Activated CD4-positive, alpha-beta T cell treated with anti-CD3 and anti-CD28 coated beads, Interleukin-2, amount 50 U/mL, for 16 hours (primary cell): Measurements from ENCODE around the gene ANKMY2.

ENCODE experiments used
- DNase-seq: peaks from one replicate; pipeline ENCODE4 v3.0.0-alpha.2; 2020

Gene ANKMY2

DNA sequence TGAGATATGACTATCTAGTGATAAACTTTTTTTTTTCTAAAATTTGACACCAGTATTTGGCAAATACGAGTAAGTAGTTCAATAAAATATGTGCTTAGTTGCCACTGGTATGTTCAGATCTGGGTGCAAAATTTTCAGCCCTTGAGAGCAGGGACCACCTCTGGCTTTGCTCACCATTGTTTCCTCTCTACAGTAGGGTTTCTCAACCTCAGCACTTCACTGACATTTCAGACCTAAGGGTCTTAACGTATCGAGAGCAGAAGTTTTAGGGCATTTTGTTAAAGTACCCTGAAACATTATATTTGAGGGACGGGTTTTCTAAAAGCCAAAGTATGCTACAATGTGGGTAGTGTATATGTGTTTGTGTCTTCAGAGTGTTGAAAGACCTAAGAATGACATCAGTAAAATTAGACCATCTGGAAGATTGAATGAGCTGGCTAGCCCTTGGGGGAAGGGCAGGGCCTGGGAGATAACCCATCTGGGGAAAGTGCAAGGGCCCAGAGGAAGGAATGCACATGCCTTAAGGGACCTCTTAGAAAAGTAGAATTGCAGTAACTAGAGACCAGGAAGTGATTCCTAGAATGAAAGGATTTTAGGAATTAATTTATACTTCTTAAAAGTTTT, 12.2 kb upstream of the ANKMY2 start:
- no peak for DNase-seq

DNA sequence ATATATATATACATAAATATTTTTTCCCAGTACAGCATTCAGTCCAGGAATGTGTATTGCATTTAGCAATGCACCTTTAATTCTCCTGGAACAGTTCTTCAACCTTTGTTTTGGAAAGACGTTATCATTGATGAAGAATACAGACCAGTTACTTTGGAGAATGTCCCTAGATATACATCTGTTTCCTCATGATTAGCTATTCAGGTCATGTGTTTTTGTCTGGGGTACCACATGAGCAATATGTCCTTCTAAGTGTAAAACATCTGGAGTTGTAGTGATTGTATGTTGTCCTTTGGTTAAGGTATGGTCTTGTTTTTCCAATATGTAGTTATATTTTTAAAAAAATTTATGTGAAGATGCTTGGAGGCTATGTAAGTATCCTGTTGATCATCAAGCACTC, 10.6 kb upstream of the ANKMY2 start:
- DNase-seq = no peak

DNA sequence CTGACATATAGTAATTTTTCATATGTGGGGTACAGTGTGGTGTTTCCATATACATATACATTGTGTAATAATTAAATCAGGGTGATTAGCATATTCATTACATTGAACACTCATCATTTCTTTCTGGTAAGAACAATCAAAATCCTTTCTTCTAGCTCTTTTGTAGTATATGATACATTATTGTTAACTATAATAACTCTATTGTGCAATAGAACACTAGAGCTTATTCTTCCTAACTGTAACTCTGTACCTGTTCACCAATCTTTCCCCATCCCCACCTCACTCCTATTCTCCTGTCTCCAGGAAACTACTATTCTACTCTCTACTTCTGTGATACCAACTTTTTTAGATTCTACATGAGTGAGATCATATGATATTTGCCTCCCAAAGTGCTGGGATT, 9.8 kb upstream of the ANKMY2 start:
- DNase-seq = no peak

DNA sequence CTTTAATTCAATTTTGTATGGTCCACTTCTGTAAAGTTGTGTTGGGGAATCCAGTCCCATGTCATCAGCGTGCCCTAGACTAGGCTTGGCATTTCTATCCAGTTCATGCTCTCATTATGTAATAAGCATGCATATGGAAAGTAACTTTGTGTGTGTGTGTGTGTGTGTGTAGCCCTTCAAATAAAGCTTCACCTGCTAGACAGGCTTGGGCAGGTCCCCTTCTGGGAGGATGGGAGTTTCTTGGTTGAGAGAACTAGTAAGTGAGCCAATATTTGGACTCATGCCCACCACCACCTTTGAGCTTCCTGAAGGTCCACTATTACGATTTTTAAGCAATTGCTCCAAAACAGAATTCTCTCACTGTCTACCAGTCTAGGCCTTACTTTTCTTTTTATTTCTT, 7.3 kb upstream of the ANKMY2 start:
- DNase-seq = no peak

DNA sequence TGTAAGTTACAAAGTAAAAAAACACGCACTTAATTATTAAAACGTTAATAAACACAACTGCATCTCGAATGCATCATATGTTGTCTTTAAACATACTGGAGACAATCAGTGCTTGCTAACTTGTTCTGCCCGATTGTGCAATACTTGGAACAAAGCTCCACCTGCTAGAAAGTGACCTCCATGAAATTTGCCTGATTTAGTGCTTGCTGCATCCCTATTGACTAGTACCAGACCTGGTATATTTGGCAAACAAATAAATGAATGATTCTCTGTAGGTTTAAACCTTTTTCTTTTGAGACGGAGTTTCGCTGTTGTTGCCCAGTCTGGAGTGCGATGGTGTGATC, 6.7 kb upstream of the ANKMY2 start:
- DNase-seq = no peak

DNA sequence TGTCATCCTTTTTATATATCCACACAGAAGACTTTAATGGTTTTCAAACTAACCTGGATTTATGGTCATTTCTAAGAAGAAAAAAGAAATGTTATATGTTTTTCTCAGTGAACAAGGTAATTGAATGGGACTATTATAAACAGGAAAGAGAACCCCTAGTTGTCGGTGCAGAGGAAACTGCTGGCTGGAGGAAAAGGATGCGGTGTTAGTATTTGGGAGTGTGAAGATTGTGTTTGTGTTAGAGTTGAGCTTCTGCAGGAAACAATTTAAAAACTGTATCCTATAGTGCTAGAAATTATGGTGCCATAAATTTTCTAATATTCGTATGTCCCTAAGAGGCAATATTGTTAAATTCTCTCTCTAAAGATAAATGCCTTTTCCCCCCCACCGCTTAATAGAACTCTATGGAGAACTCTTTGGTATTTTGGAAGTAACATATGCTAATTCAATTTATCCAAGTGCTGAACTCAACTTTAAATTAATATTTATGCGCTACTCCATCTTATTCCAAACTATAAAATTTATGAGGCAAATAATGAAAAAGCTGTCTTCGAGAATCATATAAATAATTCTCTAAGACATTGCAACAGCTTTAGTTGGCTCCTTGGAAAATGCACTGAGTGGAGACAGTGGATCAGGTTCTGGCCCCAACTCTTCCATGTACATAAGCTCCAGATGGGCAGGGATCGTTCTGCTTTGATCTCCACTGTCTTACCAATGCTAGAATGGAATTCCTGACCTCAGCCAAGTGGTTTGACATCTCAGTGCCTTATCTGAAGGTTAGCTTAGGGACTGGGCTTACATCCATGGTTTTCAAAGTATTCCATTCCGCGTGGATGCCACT, 6.1 kb upstream of the ANKMY2 start:
- DNase-seq = no peak

DNA sequence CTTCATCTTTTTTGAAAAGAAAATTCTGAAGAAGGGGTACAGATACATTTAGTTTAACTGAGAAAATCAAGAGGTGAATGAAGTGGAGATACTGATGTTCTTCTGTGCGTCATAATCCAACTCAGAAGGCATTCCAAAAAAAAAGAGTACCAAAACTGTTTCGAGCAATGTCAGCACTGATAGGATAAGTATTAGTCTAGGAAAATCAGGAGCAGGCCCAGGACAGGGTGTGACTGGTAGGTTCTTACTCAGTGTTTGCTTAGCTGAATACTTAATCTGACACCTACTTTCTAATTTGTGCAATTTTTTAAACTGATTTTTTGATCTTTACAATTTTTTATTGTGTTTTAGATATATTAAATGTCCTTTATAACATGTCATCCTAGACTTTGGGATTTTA, 4.7 kb upstream of the ANKMY2 start:
- no peak for DNase-seq

DNA sequence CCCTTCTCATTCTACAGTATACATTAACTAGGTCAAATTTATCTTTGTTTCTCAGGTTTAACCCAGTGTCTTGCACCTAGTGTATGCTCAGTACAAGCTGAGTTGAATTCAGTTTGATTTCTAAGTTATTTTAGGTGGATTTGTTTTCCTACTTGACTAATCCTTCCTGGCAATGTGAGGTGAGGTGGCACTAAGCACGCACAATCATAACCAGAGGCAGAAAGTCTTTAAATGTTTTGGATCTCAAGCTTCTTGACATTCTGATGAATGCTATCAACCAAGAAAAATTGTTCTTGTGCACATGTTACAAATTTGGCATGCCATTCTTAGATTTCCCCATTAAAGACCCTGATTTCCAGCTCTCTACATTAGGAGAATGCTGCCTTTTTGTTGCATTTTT, 3.6 kb upstream of the ANKMY2 start:
- DNase-seq = no peak

DNA sequence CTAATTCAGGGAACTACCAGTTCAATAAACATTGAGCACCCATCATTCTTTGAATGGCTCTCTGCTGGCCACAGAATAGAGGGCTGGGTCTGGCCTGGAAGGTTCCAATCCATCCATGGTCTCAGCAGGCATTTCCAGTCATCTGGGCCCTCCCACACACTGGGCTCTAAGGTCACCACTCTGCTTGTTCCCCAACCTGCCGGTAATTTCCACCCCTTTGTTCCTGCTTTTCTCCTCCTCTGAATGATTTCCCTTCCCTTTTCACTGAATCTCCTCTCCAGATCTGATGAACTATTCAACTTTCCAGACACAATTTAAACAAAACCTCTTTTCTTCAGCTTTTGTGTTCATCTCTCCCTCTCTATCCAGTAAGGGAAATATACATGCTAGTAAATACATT, 3.0 kb upstream of the ANKMY2 start:
- DNase-seq = no peak

DNA sequence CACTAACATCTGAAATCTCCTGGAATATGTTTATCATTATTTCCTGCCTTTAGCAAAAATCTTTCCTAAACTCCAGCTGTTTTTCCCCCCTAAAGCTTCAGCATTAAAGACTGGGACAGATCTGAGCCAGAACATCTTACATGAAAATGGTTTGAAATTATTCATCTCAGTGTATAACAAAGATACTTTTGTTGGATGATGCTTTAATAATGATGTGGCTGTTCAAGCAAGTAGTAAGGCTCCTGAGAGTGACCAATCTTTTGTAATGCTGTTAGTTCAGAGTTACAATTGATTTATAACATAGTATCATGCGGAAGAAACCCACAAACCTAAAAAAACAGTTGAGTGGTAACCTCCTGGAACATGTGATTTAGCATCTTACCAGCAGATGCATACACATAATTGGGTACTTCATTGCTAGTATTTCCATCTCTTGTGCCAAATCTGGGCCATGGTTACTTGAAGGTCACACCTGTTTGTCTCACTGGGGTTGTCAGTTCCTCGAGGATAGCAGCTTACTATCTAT, 1.9 kb upstream of the ANKMY2 start:
- DNase-seq = no peak

DNA sequence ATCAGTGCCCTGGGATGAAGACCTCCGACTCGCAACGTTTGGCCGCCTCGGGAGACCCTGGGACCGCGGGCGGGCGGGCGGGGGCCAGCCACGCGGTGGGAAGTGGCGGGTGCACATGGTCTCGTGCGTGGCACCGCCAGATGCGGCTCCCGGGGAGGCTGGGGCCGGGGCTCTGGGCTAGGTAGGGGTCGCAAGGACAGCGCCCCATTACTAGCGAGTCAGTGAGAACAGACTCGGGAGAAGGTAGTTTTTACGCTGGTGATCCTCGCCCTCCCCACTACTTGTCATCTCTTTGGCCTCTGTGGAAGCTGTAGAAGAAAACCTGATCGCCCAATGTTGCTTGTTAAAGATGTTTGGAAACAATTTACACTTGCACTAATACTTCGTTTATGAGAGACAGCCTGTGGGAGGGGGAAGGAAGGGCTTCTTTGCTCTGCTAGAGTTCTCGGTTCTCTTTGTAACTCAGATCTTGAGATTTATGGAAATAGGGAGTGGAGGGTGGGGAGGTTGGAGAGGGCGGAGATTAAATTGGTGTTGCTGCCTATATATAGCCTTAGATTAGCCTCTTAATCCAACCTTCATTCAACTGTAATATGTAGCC, 1.0 kb upstream of the ANKMY2 start:
- DNase-seq = no peak

DNA sequence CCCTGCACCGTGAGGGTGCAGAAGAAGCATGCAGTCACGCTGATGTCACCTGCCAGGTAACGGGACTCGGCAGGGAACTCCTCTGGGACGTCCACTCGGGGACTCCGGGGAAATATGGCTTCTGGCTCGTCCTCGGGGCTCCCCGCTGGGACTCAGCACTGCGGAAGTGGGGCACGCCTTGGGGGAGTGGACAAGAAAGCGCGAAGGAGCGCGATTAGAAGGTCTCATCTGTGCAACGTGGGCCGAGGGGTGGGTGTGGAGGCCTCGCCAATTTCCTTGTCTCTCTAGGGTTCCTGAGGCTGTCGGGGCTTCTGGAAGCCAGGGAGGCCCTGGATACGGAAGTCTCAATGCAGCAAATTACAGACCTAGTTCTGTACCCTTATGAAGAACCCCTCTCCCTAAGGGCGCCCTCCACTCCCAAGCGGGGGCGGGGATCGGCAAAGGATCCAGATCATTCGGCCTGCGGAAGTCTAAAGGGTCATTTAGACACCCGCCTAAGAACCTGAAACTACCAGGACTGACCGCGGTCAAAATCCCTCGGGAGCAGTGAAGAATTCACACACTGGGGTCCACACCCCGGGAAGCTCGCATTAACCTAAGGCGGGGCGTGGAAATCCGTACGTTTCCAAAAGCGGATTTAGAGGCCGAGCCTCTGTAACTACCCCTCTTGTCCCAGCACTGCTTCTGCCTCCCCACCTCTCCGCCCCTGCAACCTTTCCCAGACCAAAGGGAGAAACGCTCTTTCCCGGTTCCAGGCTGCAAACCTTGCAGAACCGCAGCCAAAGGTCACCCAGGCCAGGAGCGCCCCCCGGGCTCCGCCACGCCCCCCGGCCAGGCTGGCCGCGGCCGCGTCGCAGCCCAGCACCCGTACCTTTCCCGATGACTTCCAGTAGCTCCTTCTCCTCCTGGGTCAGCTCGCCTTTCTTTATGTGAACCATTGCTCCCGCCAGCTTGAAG, 640 bp downstream of the ANKMY2 start:
- peak; percentile 50 for DNase-seq

DNA sequence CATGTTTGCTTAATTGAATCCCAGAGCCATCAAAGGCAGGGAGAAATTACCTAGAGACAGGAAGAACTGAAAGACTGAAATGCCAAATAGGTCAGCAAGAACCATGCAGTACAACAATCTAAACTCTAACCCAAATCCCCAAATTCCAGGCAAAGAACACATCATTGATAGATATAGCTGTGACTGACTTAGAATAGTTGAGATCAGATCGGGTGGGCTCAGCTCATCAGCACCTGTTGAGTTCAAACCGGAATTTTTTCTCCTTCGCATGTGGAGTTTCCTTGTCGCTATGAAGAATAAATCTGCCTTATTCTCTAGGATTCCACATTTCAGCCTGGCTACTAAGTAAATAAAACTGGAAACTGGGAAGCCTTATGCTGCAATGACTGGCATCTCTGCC, 1.4 kb downstream of the ANKMY2 start:
- DNase-seq = no peak

DNA sequence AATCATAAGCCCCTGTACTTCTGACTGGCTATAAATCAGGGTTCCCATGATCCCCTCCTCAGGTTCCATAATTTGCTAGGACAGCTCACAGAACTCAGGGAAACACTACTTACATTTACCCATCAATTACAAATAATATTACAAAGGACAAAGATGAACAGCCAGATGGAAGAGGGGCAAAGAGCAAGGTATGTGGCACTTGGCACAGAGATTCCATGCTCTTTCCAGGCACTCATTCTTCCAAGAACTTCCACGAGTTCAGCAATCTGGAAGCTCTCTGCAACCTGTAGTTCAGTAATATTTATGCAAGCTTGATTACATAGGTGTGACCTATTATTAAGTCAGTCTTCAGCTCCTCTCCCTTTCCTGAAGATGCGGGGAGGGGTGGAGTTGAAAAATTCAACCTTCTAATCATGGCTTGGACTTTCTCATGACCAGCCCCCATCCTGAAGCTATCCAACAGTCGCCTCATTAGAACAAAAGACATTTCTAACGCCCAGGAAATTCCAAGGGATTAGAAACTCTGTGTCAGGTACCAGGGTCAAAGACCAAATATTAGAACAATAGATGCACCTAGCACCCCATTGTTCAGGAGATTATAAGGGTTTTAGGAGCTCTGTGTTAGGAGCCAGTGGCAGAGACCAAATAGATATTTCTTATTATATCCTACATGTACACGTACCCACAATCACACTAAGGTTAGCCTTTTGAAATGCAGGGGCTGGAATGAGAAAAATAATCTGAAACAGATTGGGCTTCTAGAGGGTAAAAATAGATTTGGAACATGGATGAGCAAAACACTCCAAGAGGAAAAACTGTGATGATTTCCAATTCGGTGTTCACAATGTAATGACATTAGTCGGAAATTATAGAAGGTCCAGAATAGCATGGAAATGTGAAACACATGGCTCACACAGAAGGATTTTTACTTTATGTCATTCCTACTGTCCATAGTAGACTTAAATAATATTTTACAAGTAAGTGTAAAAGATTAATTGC, 7.0 kb downstream of the ANKMY2 start:
- DNase-seq = no peak

DNA sequence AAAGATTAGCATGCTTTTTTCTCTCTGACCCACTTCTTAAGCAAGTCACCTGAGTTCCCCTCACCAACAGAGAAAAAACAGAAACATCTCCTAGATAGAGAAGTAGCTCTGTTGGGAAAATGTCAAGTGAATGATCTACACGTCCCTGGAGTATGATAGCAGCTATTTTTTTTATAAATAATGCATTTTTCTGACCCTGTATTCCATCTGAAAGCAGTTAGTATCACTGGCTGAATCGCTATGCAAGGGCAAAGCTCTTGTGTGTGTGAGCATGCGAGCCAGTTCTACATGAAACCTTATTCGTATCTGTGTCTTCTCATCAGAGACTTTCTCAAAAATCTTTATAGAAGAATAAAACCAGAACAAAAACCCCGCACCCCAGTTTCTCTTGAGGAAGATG, 8.2 kb downstream of the ANKMY2 start:
- no peak for DNase-seq

DNA sequence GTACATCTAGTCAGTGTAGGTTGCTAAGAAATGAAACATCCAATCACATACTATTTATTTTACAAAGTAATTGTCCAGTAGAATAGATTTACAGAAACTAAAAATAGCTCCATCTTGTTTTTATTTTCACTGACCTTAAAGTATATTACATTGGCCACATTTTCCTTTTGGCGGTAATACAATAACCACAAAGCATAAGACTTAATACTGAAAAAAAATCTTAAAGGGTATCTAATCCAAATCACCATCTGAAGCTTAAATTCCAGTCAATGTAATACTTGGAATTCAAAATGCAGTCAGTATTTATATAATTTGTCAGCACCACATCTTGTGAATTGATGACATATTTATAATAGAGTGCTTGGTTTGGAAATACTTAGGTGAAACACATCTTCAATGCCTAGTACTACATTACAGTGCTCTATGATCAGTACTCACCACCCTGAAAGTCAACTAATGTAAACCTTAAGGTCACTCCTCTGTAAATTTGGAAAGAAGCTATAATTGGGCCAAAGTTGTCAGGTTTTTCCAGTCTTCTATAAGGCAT, 8.9 kb downstream of the ANKMY2 start:
- no peak for DNase-seq

DNA sequence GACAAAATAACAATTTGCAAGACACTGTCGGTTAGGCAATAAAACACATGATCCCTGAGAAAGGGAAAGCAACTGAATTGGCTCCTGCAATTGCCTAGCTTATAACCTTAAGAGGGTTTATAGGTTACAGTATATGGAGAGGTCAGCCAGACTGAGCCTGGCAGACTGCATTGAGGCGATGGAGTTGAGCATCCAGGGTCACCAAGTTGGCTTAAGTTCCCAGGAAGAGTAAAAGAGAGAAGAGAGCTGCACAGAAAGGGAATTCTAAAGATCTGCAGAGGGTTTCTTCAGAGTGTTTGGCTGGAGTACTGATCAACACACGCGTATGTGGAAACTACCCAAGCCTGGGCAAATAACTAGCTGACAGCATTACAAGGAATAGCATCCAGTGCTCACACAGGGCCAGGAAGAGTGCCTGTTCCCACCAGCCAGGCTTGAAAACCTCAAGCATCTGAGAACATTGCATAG, 11.2 kb downstream of the ANKMY2 start:
- DNase-seq = no peak

DNA sequence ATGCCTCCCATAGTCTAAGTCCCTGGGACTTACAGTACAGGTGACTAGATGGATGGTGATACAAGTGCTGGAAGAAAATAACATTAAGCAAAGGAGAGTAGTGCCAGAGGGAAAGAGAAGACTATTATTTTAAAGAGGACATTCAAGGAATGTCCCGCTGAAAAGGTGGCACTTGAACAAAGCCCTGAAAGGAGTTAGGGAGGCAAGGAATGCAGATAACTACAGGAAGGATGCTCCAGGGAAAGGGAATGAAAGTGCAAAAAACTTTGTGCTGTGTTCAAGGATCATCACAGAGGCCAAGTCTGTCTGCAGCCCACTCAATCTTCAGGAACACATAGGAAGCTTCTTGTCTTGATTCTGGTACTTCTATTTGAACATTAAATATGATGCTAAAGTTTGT, 14.9 kb downstream of the ANKMY2 start:
- no peak for DNase-seq

DNA sequence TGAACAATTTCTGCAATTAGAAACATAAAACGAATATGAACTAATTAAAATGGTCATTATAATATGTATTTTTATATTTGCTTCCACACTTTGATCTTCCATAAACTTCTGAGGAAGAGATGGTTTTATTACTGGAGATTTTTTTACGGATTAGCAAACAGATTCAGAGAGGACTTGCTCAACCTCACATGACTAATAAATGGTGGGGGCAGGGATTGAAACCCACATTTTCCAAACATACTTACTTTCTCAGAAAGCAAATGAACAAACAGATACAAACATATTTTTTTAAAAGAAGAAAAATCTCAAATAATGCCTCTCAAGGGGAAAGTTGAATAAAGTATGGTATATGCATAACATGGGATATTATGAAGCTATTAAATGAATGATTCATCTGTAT, 18.3 kb downstream of the ANKMY2 start:
- no peak for DNase-seq

DNA sequence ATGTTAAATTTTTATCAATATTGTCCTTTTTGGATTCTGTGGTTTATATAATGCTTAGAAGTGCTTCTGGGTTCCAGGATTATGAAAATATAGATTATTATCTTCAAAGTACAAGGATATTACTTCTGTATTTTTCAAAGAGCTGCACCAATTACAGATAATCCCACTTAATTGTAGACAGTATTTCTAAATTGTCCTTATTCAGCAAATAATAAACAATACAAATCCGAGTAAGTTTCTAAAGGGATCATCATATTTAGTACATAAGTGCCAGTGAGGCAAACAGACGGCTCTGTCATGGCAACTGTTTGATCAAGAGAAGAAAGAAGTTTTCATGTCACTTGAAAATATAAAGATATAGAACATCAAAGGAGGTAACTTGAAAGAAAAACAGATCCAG, 19.2 kb downstream of the ANKMY2 start:
- no peak for DNase-seq

DNA sequence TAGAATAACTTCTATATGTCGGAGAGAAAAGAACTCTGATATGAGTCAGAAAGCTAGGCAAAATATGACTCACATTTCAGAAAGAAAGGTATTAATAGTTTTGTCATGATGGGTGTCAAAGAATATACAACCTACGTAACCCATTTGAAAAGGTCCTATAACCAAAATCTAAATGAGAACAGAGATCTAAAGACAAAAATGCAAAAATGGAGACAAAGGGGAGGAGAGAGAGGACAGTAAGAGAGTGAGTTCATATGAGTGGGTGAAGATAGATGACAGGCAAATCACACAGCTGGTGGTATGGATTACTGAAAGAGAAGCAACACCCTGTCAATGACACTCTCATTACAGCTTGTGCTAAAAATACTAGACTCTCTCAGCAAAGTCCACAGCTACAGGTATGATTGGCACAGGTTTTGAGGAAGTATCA, 25.6 kb downstream of the ANKMY2 start:
- DNase-seq = peak; percentile 73
